Hematopoietic multipotent progenitor cell treated with erythropoietin and hydrocortisone succinate and interleukin-3 and kit ligand, for 8 days (in vitro differentiated cells): ENCODE measurements around the gene DMXL1.

Experiments
- DNase-seq: peaks from one replicate; pipeline ENCODE4 v3.0.0-alpha.2; 2015

Gene DMXL1

DNA sequence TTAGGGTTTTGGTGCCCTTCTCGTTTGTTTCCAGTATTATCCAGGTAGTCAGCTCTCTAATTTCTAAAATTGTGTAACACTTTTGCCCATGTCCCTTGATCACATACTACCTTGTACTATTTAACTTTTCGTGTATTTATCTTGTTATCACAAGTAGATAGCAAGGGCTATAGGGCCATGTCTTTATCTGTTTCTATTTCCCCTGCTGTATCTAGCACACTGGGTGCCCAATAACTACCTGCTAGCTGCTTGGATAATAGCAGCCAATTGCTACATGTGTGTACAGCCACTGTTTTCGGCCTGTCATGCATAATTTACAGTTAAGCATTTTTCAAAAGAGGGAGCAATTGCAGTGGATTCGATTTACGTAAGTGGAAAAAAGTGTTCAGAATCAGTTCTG is 220.2 kb downstream of the DMXL1 start:
- no peak for DNase-seq

GRCh38 chr5:119291877-119292276 is 221.0 kb downstream of the DMXL1 start:
- DNase-seq, result no peak

DNA sequence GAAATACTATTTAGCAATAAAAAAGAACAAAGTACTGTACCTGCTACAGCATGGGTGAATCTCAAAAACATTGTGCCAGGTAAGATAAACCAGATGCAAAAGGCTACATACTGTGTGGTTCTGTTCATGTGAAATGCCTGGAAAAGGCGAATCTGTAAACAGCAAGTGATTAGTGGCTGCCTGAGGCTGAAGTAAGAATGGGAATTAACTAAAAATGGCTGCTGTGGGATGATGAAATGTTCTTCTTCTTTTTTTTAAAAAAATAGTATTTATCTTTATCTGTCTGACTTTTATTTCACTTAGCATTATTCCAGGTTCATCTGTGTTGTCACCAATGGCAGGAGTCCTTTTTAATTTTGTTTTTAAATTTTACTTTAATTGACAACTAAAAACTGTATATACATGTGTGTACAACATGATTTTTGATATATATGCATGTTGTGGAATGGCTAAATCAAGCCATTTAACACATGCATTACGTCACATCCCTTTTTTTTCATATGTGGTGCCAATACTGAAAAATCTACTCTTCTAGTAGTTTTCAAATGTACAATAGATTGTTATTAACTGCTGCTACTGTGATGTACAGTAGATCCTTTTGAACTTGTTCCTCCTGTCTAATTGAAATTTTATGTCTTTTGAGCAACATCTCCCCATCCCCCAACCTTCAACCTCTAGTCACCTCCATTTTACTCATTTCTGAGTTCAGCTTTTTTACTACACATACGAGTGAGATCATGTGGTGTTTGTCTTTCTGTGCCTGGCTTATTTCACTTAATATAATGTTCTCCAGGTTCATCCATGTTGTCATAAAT is 222.0 kb downstream of the DMXL1 start:
- no peak for DNase-seq

DNA sequence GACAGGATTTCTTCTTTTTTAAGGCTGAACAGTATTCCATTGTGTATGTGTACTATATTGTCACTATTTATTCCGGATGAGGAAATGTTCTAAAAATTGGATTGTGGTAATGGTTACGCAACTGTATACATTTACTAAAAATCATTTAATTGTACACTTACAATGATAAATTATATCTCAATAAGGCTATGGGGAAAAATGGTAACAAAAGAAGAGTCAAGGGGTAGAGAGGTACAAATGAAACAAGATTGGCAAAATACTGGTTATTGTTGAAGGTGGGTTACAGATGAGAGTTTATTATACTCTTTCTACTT is 222.6 kb downstream of the DMXL1 start:
- no peak for DNase-seq
